SK-N-SH (cell line): ENCODE measurements around the gene THOC7. TPM values are rescaled to one million over a fixed set of nuclear protein-coding genes. Genes with fewer than 3 reads are reported as not detected.

Experiments used
- CTCF ChIA-PET: fragments of 300-600, 350-600 bp; formaldehyde crosslinking; extraction: SDS; loops from one replicate; lab custom pipeline; 2021; lab: Yijun Ruan, JAX
- POLR2A ChIA-PET: fragments of 350-600 bp; sonication (Branson Sonifier 250); formaldehyde crosslinking; extraction: SDS; loops from one replicate; lab custom pipeline; 2020; ENCODE audit warnings: antibody characterized with exemption, inconsistent platforms; lab: Yijun Ruan, JAX
- DNase-seq: peaks from one replicate; pipeline ENCODE4 v3.0.0; 2012
- H2AFZ ChIP-seq: fragments of 200-600 bp; sonication (generic); 2 replicates; pipeline ENCODE4 v1.8.1; 2016; ENCODE audit warnings: antibody characterized with exemption, mild to moderate bottlenecking, low read depth
- H3F3A ChIP-seq: fragments of 200-600 bp; sonication (generic); replicated peaks from 2 replicates; pipeline ENCODE3; 2016; ENCODE audit warnings: antibody characterized with exemption, mild to moderate bottlenecking; ENCODE audit not compliant: insufficient read depth
- H3K27ac ChIP-seq, 2 experiments: fragments of 200-500 bp in 1 of 2; fragments of 200-600 bp in 1 of 2; sonication (Bioruptor generic) in 1 of 2; sonication (generic), shearing (Covaris generic) in 1 of 2; 2 replicates each; pipeline versions ENCODE4 v1.5.1 to v1.6.1; 2014 to 2016; ENCODE audit warnings: low read depth in 2 of 2, inconsistent platforms in 1 of 2, low read length in 1 of 2, mild to moderate bottlenecking in 1 of 2, mixed read lengths in 1 of 2
- H3K27me3 ChIP-seq: fragments of 200-600 bp; sonication (generic), shearing (Covaris generic); 2 replicates; pipeline ENCODE4 v1.6.1; 2016; ENCODE audit warnings: mixed run types; ENCODE audit not compliant: insufficient read depth
- H3K36me3 ChIP-seq, 2 experiments: fragments of 200-500 bp in 1 of 2; fragments of 200-600 bp in 1 of 2; sonication (Bioruptor generic) in 1 of 2; sonication (generic) in 1 of 2; replicated peaks in 1 of 2; 2 replicates each; pipeline versions ENCODE3 to v1.5.1; 2014 to 2016; ENCODE audit warnings: low read length in 1 of 2, mild to moderate bottlenecking in 1 of 2; ENCODE audit not compliant: insufficient read depth in 2 of 2, control insufficient read depth in 1 of 2
- H3K4me1 ChIP-seq, 2 experiments: fragments of 200-500 bp in 1 of 2; fragments of 200-600 bp in 1 of 2; sonication (Bioruptor generic) in 1 of 2; sonication (generic), shearing (Covaris generic) in 1 of 2; 2 replicates each; pipeline versions ENCODE4 v1.5.1 to v1.6.1; 2014 to 2016; ENCODE audit warnings: low read depth in 1 of 2, low read length in 1 of 2, mixed run types in 1 of 2; ENCODE audit not compliant: insufficient read depth in 2 of 2, control insufficient read depth in 1 of 2
- H3K4me2 ChIP-seq: fragments of 200-600 bp; sonication (generic), shearing (Covaris generic); 2 replicates; pipeline ENCODE4 v1.6.1; 2017; ENCODE audit warnings: mixed run types
- H3K4me3 ChIP-seq, 2 experiments: fragments of 200-500 bp in 1 of 2; fragments of 200-600 bp in 1 of 2; sonication (Bioruptor generic) in 1 of 2; sonication (generic), shearing (Covaris generic) in 1 of 2; 2 replicates each; pipeline versions ENCODE4 v1.5.1 to v1.8.1; 2014 to 2016; ENCODE audit warnings: low read depth in 2 of 2, inconsistent platforms in 1 of 2, low read length in 1 of 2, mild to moderate bottlenecking in 1 of 2, mixed read lengths in 1 of 2, moderate library complexity in 1 of 2
- H3K79me2 ChIP-seq: fragments of 200-600 bp; sonication (generic); 2 replicates; pipeline ENCODE4 v1.8.1; 2017; ENCODE audit warnings: mild to moderate bottlenecking; ENCODE audit not compliant: insufficient read depth
- H3K9ac ChIP-seq: fragments of 200-600 bp; sonication (generic); 2 replicates; pipeline ENCODE4 v1.6.1; 2017; ENCODE audit warnings: mixed run types
- H3K9me2 ChIP-seq: fragments of 200-600 bp; sonication (generic); 2 replicates; pipeline ENCODE4 v1.6.1; 2017; ENCODE audit warnings: mixed run types
- H3K9me3 ChIP-seq: fragments of 200-600 bp; sonication (generic); 2 replicates; pipeline ENCODE4 v1.6.1; 2017; ENCODE audit warnings: mixed run types, mild to moderate bottlenecking, moderate library complexity
- H4K20me1 ChIP-seq: fragments of 200-600 bp; sonication (generic); 2 replicates; pipeline ENCODE4 v1.6.1; 2017; ENCODE audit warnings: mild to moderate bottlenecking, mixed run types; ENCODE audit not compliant: insufficient read depth
- CTCF ChIP-seq: fragments of 200-600 bp; sonication (generic); IDR thresholded peaks from 2 replicates; pipeline ENCODE4 v1.6.1; 2017; ENCODE audit warnings: antibody characterized with exemption, mild to moderate bottlenecking, moderate library complexity
- EP300 ChIP-seq, 2 experiments: IDR thresholded peaks; 2 replicates each; pipeline versions ENCODE4 v1.4.0 to v1.6.1; 2012; ENCODE audit warnings: borderline replicate concordance in 1 of 2, low read depth in 1 of 2, low read length in 1 of 2
- FOSL2 ChIP-seq: IDR thresholded peaks from 2 replicates; pipeline ENCODE4 v1.4.0; 2012; ENCODE audit warnings: low read depth, mild to moderate bottlenecking, moderate library complexity, borderline replicate concordance
- GABPA ChIP-seq: IDR thresholded peaks from 2 replicates; pipeline ENCODE4 v1.4.0; 2012; ENCODE audit warnings: low read depth, mild to moderate bottlenecking
- MXI1 ChIP-seq: IDR thresholded peaks from 2 replicates; pipeline ENCODE4 v1.6.1; 2012; ENCODE audit warnings: mild to moderate bottlenecking, low read depth, low read length, improper control_type of control experiment
- NFIC ChIP-seq: IDR thresholded peaks from 2 replicates; pipeline ENCODE4 v1.4.0; 2012; ENCODE audit warnings: borderline replicate concordance
- RCOR1 ChIP-seq: fragments of 150-350 bp; IDR thresholded peaks from 2 replicates; pipeline ENCODE4 v1.6.1; 2017; ENCODE audit warnings: antibody characterized with exemption, low read length
- SMC3 ChIP-seq: IDR thresholded peaks from 2 replicates; pipeline ENCODE4 v1.6.1; 2012; ENCODE audit warnings: low read depth, low read length, improper control_type of control experiment
- TAF1 ChIP-seq: IDR thresholded peaks from 2 replicates; pipeline ENCODE4 v1.6.1; 2012; ENCODE audit warnings: low read depth, mild to moderate bottlenecking, low read length, moderate library complexity, borderline replicate concordance
- WGBS: methylation state at CpG from one replicate; pipeline ENCODE4 v1.1.6; 2017; ENCODE audit warnings: low lambda C conversion rate; 5-methylcytosine and 5-hydroxymethylcytosine counted together
- polyA plus RNA-seq, 3 experiments: library from polyadenylated mRNA; depleted of rRNA; stranded (reverse); fragments of >200 nt; gene quantifications; 2 replicates each; pipeline ENCODE4 v1.2.3, GENCODE V29; 2012
- TF ChIP-seq, protein P1 (sequence below): IDR thresholded peaks from 2 replicates; pipeline ENCODE4 v1.6.1; 2012; ENCODE audit warnings: mild to moderate bottlenecking, low read depth, low read length, moderate library complexity
- TF ChIP-seq, protein P2 (sequence below): fragments of 150-350 bp; IDR thresholded peaks from 2 replicates; pipeline ENCODE4 v1.6.1; 2016; ENCODE audit warnings: mild to moderate bottlenecking, low read depth, low read length

Gene THOC7
- 35.6 and 35.9 TPM in 2 replicates for polyA plus RNA-seq (2012; rRNA removed)
- 61.9 and 94.1 TPM in 2 replicates for polyA plus RNA-seq (2012; cell fraction: cytosol; rRNA removed)
- 7.9 and 12.4 TPM in 2 replicates for polyA plus RNA-seq (2012; cell fraction: nucleus; rRNA removed)

DNA sequence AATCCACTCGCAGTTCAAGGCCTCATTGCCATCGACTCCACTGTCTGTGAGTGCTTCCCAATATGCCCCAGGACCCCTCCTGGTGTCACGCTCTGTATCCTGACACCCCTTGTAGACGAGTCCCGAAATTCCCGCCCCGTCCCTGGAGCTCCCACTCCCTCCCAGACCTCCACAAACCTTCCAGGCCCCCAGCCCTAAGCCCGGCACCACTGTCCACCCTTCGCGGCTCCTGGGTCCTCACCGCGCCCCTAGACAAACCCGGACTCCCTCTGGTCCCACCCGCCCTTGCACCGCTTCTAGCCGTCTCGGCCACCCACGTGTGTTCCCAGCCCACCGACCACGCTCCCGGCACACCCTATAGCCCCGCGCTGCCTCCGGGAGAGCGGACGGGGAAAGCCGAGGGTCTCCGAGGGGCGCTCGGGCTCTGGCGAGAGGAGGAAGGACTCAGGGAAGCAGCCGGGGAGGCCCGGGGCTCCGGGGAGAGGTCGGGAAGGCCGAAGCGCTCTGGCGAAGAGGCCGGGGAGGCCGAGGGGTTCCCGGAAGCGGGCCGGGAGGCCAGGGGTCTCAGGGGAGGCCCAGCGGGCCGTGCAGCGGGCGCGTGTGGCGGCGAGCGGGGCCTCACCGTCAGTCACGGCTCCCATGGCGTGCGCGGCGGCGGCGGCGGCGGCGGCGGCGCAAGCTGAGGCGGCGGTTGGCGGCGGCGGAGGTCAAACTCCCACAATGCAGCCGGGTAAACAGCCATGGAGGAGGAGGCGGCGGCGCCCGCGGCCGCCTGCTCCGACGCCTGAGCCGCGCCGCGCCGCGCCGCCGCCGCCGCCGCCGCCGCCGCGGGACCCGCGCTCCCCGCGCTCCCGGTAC lies at the start of gene THOC7, which contains the start of gene ATXN7:
THOC7 (minus strand) TSS at position 656 of the 858 bp plus-strand sequence; CDS start at position 641, 15 bp downstream.
ATXN7 (plus strand) TSS at position 718 of the 858 bp plus-strand sequence. CDS start 48,732 bp downstream, outside the sequence.
- peak within 1 kb of the TSS; percentile 86 to 89 for H3K4me3 ChIP-seq

GRCh38 chr3:63912768-63913588 lies 49.4 kb upstream of the THOC7 start:
- WGBS: 30% methylated on average over 18 of the region's 46 CpGs
- CTCF ChIA-PET: interaction anchor here (1.4 to 1.8 kb wide), 3 partner anchors 12 to 562 kb away, joined by 3 to 5 read pairs (median 3); partner anchors contain the start of gene PSMD6
- peaks cover 72% of the 10 kb centered on the region for H3K79me2 ChIP-seq
- peaks cover 14% of the 10 kb centered on the region for H4K20me1 ChIP-seq
- POLR2A ChIA-PET: no interaction called here
- H3K27ac ChIP-seq: peak overlapping the region; percentile 78 to 86
- no peak overlapping the region for H2AFZ ChIP-seq
- no peaks in the 10 kb centered on the region for H3K9me2 ChIP-seq
- peak; percentile 80 for DNase-seq
- H3K27me3 ChIP-seq: no peaks in the 10 kb centered on the region
- H3K4me1 ChIP-seq: peaks cover 13 to 18% of the 10 kb centered on the region in 2 experiments
- peak overlapping the region; percentile 68 to 71 for H3K4me3 ChIP-seq
- TF ChIP-seq RCOR1 (no peak), TAF1 (peak; percentile 7; the same call in 1 of the 2 replicates), GABPA (no peak), FOSL2 (no peak), NFIC (no peak), EP300 (IDR thresholded peaks at IDR 0.05; ENCODE audit: borderline replicate concordance in 1 of 2, low read depth in 1 of 2, low read length in 1 of 2) (no peak), SMC3 (no peak)
- TF ChIP-seq, protein P1, sequence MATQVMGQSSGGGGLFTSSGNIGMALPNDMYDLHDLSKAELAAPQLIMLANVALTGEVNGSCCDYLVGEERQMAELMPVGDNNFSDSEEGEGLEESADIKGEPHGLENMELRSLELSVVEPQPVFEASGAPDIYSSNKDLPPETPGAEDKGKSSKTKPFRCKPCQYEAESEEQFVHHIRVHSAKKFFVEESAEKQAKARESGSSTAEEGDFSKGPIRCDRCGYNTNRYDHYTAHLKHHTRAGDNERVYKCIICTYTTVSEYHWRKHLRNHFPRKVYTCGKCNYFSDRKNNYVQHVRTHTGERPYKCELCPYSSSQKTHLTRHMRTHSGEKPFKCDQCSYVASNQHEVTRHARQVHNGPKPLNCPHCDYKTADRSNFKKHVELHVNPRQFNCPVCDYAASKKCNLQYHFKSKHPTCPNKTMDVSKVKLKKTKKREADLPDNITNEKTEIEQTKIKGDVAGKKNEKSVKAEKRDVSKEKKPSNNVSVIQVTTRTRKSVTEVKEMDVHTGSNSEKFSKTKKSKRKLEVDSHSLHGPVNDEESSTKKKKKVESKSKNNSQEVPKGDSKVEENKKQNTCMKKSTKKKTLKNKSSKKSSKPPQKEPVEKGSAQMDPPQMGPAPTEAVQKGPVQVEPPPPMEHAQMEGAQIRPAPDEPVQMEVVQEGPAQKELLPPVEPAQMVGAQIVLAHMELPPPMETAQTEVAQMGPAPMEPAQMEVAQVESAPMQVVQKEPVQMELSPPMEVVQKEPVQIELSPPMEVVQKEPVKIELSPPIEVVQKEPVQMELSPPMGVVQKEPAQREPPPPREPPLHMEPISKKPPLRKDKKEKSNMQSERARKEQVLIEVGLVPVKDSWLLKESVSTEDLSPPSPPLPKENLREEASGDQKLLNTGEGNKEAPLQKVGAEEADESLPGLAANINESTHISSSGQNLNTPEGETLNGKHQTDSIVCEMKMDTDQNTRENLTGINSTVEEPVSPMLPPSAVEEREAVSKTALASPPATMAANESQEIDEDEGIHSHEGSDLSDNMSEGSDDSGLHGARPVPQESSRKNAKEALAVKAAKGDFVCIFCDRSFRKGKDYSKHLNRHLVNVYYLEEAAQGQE: no peak
- TF ChIP-seq, protein P2, sequence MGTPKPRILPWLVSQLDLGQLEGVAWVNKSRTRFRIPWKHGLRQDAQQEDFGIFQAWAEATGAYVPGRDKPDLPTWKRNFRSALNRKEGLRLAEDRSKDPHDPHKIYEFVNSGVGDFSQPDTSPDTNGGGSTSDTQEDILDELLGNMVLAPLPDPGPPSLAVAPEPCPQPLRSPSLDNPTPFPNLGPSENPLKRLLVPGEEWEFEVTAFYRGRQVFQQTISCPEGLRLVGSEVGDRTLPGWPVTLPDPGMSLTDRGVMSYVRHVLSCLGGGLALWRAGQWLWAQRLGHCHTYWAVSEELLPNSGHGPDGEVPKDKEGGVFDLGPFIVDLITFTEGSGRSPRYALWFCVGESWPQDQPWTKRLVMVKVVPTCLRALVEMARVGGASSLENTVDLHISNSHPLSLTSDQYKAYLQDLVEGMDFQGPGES: no peak
- H3K36me3 ChIP-seq: peaks cover 20 to 29% of the 10 kb centered on the region in 2 experiments
- peak overlapping the region; percentile 81; the same call in 1 of the 2 replicates for H3K9ac ChIP-seq
- H3K9me3 ChIP-seq: no peaks in the 10 kb centered on the region
- H3F3A ChIP-seq: peaks cover 21% of the 10 kb centered on the region
- peak overlapping the region; percentile 84 for H3K4me2 ChIP-seq

More for the DNA sequence above, at the start of gene THOC7, which contains the start of gene ATXN7:
- Histone ChIP-seq H3K9me2 (no peaks in the 10 kb centered on the region), H3K79me2 (peaks cover 92% of the 10 kb centered on the region), H3K4me1 (peaks cover 6% of the 10 kb centered on the region in 2 experiments; a peak in 2 of 4 replicates), H3F3A (no peaks in the 10 kb centered on the region), H4K20me1 (no peaks in the 10 kb centered on the region), H3K27ac (peak within 1 kb of the TSS; percentile 69 to 78), H3K4me2 (peak within 1 kb of the TSS; percentile 96), H3K9me3 (no peaks in the 10 kb centered on the region), H2AFZ (peak within 1 kb of the TSS; percentile 81), H3K9ac (peak within 1 kb of the TSS; percentile 99), H3K27me3 (no peaks in the 10 kb centered on the region), H3K36me3 (peaks cover 0 to 14% of the 10 kb centered on the region in 2 experiments)
- DNase-seq: peak; percentile 90
- ChIA-PET POLR2A (interaction anchor here (0.6 kb wide), 1 partner anchor 520 kb away, joined by 3 read pairs; no protein-coding TSS in a partner anchor), CTCF (interaction anchor here (1.0 to 1.5 kb wide), 3 partner anchors 44 to 514 kb away, joined by 3 read pairs; partner anchors contain the start of gene C3orf49)
- TF ChIP-seq CTCF: no peak
- peak; percentile 75 for TF ChIP-seq MXI1
- TF ChIP-seq EP300 (IDR thresholded peaks at IDR 0.05; ENCODE audit: borderline replicate concordance in 1 of 2, low read depth in 1 of 2, low read length in 1 of 2): peak in 1 of 2 experiments; percentile 56; a peak in 1 of 4 replicates
- WGBS: 4% methylated on average over 13 of the region's 98 CpGs
